ENCODE results near the gene MLH3.

MLH3 gene

GRCh38 chr14:75015496-75015895 lies 35.8 kb downstream of the MLH3 start:
- TF ChIP-seq, protein P1, sequence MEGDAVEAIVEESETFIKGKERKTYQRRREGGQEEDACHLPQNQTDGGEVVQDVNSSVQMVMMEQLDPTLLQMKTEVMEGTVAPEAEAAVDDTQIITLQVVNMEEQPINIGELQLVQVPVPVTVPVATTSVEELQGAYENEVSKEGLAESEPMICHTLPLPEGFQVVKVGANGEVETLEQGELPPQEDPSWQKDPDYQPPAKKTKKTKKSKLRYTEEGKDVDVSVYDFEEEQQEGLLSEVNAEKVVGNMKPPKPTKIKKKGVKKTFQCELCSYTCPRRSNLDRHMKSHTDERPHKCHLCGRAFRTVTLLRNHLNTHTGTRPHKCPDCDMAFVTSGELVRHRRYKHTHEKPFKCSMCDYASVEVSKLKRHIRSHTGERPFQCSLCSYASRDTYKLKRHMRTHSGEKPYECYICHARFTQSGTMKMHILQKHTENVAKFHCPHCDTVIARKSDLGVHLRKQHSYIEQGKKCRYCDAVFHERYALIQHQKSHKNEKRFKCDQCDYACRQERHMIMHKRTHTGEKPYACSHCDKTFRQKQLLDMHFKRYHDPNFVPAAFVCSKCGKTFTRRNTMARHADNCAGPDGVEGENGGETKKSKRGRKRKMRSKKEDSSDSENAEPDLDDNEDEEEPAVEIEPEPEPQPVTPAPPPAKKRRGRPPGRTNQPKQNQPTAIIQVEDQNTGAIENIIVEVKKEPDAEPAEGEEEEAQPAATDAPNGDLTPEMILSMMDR (IDR thresholded peaks at IDR 0.05; ENCODE audit: borderline replicate concordance, control extremely low read depth, extremely low read depth, insufficient read depth, missing control alignments): no peak
- in situ Hi-C loops (cut with MboI; ENCODE audit: low sequenced_read_pairs, unreplicated experiment): no loop called here
- DNase-seq (ENCODE audit: low spot score): no peak

DNA sequence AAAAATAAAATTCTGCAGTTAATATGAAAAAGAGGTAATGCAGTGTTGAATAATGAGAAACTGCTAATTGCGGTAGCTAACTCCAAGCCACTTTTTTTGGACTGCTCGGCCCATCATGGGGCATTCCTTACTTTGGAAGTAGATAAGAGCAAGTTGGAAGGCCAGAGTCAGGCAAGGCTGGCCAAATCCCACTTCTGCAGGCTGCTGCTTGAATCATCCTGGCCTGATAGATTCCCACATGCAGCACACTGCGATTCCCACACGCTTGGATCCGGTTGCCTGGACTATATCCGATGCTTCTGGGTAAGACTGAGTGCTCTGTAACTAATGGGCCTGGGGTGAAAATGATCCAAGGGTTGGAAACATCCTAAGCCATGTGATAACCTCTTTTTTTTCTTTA lies 38.0 kb downstream of the MLH3 start:
- in situ Hi-C loops (cut with MboI; ENCODE audit: low sequenced_read_pairs, unreplicated experiment): no loop called here
- no peak for DNase-seq (ENCODE audit: low spot score)
- TF ChIP-seq, protein P1 (IDR thresholded peaks at IDR 0.05; ENCODE audit: borderline replicate concordance, control extremely low read depth, extremely low read depth, insufficient read depth, missing control alignments): no peak

DNA sequence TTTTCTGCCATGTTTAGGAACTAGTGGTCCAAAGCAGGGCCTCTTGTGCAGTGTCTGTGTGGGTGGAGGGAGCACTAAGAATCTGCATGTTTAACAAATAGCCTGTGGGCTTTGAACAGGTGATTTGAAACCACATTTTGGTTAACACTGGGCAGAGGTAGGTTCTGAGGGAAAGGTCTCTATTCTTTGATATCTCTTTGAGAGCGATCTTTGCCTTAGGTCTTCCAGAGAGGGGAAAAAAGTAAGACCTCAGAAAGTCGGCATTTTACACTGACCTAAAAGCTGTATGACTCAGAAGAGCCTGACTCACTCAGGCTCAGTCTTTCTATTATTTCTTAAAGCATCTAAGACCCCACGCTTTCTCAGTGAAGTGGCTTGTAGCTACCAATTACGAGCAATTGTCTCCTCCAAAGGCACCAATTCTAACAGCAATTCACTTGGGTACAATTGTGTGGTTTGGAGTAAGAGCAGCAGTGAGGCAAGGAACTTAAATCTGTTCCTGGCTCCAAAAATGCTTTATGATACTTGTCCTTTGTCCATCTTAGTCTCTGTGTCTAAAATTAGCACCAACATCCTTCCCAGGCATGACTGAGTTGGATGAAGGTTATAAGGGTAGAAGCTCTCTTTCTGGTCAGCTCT lies 39.8 kb downstream of the MLH3 start:
- TF ChIP-seq, protein P1 (IDR thresholded peaks at IDR 0.05; ENCODE audit: borderline replicate concordance, control extremely low read depth, extremely low read depth, insufficient read depth, missing control alignments): no peak
- DNase-seq (ENCODE audit: low spot score): no peak
- in situ Hi-C loops (cut with MboI; ENCODE audit: low sequenced_read_pairs, unreplicated experiment): no loop called here

GRCh38 chr14:75010472-75011093 lies 40.7 kb downstream of the MLH3 start:
- TF ChIP-seq, protein P1 (IDR thresholded peaks at IDR 0.05; ENCODE audit: borderline replicate concordance, control extremely low read depth, extremely low read depth, insufficient read depth, missing control alignments): no peak
- in situ Hi-C loops (cut with MboI; ENCODE audit: low sequenced_read_pairs, unreplicated experiment): no loop called here
- DNase-seq (ENCODE audit: low spot score): no peak

GRCh38 chr14:75009176-75009575 lies 42.1 kb downstream of the MLH3 start:
- in situ Hi-C loops (cut with MboI; ENCODE audit: low sequenced_read_pairs, unreplicated experiment): no loop called here
- TF ChIP-seq, protein P1 (IDR thresholded peaks at IDR 0.05; ENCODE audit: borderline replicate concordance, control extremely low read depth, extremely low read depth, insufficient read depth, missing control alignments): no peak
- no peak for DNase-seq (ENCODE audit: low spot score)

DNA sequence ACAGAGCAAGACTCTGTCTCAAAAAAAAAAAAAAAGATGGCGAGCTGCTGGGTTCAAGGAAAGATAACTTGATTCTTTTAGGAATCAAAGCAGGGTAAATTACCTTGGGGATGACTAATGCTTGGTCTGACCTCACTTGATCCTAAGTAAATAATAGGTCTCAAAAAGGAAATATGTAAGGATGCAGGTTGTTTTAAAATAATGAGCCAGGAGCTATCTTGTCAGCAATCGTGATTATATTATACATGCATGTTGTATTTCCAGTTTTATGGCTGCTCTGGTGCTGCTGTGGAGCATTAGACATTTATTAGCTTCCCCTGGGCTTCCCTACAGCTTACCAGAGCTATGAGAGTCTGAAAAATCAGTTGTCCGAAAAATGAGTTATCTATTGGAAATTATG lies 45.9 kb downstream of the MLH3 start:
- in situ Hi-C loops (cut with MboI; ENCODE audit: low sequenced_read_pairs, unreplicated experiment): no loop called here
- TF ChIP-seq, protein P1 (IDR thresholded peaks at IDR 0.05; ENCODE audit: borderline replicate concordance, control extremely low read depth, extremely low read depth, insufficient read depth, missing control alignments): no peak
- DNase-seq (ENCODE audit: low spot score): no peak
